Erythroblast (primary cell): ENCODE data around the gene CD46.

Experiments used
- DNase-seq, 2 experiments: peaks; one replicate each; lab custom pipeline; 2025; lab: John Stamatoyannopoulos, UW
- GATA1 ChIP-seq: IDR thresholded peaks from 2 replicates; pipeline ENCODE4 v1.6.1; 2011; ENCODE audit warnings: low read depth, mild to moderate bottlenecking, control low read depth, low read length, moderate library complexity
- POLR2A ChIP-seq: IDR thresholded peaks from 2 replicates; pipeline ENCODE4 v1.6.1; 2011; ENCODE audit warnings: mild to moderate bottlenecking, low read length

The CD46 gene

DNA sequence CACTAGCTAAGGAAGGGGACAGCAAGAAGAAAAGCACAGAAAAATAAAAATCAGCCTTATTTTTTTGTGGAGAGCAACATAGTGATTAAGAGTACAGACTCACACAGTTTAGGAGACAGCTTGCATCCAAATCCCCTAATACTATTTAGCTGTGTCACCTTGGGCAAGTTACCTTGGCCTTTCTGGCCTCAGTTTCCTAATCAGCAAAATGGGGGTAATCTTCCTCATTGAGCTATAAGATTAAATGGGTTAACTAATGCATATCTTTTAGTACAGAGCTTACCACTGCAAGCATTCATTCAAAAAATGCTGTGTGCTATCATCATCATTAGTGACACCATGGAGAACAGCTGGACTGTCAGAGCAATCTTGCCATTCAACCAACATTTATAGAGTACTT is 77.7 kb downstream of the CD46 start:
- no peak for TF ChIP-seq POLR2A
- TF ChIP-seq GATA1 = no peak
- no peak for DNase-seq

DNA sequence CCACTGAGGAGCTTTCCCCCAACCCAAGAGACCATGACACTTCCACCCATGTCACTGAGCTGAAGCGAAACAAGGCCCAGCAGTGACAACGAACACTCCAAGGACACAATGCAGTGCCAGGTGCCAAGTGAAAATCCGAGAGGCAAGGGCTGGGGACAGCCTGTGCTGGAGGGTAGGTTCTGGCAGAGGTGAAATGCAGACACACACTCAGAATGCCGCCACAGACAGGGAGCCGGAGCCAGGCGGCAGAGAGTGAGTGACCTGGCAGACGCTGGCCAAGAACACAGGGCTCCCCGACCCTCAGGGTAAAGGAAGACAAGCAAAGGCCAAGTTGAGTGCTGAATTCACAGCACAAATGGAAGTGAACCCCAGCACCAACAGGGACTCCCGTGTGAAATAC is 78.9 kb downstream of the CD46 start:
- no peak for DNase-seq
- no peak for TF ChIP-seq POLR2A

DNA sequence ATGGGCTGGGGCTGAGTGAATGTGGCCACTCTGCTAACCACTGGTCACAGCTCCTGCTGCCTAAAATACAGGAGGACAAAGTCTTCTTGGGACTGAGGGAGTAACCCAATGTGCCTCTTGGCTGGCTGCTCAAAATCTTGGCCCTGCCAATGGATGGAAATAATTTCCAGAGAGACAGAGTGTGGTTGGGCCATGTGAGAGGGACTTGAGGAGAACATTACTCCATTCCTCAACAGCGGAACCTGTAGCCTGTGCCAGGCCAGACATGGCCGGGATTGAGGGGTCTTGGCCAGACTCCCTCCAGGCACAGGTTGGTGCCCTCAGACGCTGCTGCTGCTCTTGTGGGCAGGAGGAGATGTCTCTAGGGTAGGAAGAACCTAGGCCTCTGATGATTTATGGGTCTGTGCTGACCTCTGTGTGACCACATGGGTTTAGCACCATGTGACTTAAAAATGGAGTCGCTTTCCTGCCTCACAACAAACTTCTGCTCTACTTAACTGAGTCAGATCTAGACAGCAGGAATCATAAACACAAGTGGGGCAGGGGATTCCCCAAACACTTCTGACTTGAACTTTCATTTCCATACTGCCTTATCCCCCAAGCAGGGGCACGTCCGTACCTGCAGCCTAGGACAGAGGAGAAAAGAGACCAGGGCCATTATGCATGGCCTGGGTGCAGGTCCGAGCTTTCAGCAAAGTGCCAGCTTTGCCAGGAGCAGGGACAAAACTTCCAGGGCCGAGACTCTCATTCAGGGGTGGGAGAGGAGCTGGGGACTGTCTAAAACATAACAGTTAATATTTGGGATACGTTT is 79.9 kb downstream of the CD46 start:
- TF ChIP-seq GATA1 = no peak
- TF ChIP-seq POLR2A = no peak
- DNase-seq = no peak

DNA sequence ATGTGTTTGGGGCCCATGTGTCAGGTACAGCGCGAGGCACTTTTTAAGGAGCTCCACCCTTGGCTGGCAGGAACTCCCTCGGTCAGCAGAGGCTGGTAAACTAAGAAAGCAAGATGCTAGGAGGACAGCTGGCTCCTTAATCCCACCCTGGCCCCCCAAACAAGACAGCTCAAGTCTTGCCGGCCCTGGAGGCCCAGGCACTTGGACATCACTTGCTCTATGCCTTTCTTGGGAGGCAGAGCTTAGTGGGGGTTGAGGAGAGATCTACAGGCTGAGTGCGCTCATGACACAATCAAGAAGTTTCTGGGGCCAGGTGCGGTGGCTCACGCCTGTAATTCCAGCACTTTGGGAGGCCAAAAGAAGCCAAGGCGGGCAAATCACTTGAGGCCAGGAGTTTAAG is 80.9 kb downstream of the CD46 start:
- DNase-seq = no peak
- no peak for TF ChIP-seq POLR2A
- TF ChIP-seq GATA1 = no peak

DNA sequence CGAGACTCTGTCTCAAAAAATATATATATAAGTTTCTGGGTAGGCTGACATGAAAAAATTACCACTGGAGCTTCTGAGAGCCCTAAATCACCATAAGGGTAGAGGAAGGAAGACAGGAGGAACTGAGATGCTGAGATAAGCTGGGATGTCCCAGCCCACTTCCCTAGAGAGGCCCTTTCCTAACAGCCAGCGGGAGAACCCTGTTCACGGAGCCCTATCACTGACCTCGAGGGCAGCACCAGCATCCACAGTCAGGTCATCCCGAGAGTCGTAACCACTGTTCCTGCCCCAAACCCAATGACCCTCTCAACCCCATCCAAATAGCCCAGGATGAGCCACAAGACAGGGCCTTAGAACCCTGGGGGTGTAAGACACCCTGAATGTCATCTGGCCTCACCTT is 81.5 kb downstream of the CD46 start:
- no peak for DNase-seq
- no peak for TF ChIP-seq GATA1
- TF ChIP-seq POLR2A = no peak

DNA sequence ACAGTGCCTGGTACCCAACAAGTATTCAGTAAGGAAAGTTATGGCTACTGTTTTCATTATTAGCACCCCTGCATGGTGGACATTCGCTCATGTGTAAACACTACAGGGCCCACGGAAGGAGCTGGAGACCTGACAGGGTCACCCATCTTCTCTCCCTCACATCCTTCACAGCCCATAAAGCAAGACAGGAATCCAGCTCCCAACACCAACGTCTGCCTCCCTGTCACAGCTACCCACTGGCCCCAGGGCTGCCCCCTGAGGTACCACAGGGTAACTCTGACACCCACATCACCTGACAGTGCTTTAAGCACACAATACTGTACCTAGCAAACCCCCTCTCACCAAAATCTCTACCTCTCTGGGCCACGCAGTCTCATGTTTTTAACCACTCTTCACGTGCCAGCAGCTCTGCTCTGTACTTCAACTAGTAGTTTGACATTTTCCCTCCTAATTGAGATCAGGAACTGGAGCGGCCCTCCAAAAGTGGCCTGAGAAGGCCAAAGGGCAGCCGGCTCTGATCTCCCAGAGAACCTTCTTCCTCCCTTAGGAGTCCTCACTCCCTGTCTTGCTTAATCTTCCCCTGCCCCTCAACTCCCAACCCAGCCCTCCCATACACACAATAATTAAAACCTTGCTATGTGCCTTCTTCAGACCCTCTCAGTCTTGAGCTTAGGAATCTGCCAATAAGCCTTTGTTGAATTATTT is 82.3 kb downstream of the CD46 start:
- TF ChIP-seq POLR2A (no peak), GATA1 (no peak)
- DNase-seq = no peak

DNA sequence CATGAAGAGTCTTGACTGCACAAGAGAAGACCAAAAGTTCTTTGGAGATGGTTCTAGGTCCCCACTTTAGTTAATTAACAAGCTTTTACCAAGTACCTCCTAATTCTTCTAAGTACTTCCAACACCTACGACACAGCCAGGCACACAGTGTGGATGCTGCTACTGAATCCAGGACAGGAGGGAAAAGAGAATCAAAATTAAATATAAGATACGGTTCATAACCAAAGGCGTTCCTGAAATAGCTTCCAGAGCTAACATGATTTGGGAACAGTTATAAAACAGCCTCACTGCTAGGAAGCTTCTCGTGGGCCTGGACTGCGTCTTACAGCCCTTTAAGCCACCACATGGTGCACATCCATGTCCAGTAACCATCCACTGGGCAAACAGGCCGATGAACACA is 84.1 kb downstream of the CD46 start:
- TF ChIP-seq POLR2A (no peak), GATA1 (no peak)
- DNase-seq = no peak

DNA sequence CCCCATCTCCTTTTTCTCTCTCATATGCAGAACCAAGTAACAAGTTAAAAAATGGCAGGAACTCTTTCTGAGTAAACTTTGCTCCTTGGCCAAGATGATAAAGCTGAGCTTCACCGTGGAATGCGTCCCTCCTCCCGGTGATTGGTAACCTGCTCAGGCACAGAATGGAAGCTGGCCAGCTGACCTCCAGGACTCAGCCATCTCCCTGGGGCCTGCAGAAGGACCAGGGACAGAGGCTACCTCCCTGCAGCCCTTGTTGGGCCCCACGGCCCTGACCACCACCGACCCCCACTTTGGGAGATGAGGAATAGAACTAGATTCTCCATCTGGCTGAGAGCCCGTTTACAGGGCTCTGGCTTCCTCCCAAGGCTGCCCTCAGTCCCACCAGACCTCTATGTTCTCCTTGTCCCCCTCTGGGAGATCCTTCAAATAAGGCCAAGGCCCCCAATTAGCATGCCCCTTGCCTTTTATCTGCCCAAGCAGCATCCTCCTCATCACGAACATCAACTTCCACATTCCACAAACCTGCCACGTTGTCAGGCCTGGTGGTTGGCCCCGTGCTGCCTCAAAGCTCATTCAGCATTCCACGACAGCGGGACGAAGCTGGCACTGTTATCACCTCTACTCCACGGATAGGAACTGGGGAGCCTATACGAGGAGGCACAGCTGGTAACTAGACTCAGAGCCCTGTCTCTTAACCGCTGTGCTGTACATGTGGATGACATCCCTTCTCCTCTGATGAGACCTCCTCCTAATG is 84.9 kb downstream of the CD46 start:
- DNase-seq = no peak
- TF ChIP-seq POLR2A = no peak
- no peak for TF ChIP-seq GATA1

DNA sequence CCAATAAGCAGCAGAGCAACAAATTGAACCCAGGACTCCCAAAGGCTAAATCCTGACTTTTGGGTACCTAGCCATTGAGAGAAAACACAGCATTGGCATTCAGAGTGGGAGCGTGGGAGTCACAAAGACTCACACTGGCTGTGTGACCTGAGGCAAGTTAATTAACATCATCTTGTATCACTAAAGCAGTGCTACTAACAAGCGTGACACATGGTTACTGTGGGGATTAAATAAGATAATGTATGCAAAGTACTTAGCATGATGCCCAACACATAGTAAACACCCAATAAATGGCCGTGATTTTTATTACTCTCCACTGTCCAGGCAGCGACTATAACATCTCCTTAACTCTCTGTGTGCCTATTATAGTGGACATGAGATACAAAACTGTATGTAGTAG is 85.8 kb downstream of the CD46 start:
- TF ChIP-seq POLR2A (no peak), GATA1 (no peak)
- DNase-seq = no peak

DNA sequence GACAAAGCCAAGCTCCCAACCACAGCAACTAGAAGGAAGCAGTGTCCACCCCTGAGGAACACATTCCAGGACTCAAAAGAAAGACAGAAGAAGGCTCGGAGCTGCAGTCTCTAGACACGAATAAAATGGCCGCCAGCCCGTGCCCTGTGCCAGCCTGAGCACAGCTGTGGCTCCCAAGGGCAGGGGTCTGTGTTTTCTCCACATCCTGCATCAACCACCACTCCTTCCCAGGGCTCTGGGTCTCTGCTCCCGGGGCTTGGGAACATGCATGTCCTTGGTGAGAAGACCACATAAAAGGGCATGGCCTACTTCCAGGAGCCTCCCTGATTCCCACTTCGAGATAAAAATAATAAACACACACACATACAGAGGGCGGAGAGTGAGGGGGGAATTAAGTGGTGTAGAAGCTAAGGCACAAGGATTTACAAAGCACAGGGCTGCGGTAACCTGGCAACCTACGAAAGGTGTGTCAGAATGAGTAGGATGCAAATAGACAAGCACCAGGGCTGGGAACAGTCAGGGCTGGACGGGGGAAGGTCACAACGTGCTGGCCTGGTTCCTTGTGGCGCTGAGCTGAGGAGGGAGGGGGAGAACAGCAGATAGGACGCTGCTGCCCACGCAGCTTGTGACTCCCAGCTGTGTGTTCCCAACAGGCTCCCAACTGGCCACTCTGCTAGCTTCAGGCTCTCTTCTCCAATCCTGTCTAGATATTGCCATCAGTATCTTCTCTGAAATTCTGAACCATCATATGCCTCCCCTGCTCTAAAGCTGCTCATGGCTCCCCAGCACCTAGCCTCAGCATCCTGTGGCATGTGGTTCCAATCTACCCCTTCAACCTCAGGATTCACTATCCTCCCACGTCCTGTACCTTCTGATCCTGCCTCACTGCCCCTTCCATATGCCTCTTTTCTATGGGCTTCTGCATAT is 86.6 kb downstream of the CD46 start:
- TF ChIP-seq GATA1 = no peak
- TF ChIP-seq POLR2A = no peak
- no peak for DNase-seq

DNA sequence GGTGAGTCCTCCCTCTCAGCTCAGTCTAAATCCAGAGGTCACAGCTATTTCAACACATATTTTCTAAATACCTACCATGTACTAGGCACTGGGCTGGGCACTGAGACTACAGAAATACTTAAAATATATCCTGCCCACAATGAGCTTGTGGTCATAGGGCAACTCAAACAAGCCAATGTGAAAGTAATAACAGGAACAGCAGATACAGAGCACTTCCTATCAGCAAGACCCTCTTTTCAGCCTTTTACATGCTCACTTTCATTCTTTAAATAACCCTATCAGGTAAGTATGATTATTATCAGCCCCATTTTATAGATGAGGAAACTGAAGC is 87.2 kb downstream of the CD46 start:
- TF ChIP-seq POLR2A (no peak), GATA1 (no peak)
- no peak for DNase-seq

DNA sequence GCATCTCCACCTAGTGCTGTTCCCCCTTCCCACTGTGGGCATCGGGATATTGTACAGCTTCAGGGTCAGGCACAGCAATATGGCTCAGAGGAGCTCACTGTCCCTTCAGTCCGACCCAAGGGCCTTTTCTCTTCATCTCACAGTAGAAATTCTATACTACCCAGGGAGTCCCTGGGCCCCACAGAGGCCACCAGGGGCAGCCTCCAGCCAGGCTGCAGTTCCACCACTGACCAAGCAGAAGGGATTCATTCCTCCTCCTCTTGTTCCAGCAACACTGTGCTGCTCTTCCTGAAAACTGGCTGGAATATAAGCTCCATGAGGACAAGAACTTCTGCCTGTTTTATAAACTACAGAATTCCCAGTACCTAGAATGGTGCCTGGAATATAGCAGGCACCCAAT is 88.5 kb downstream of the CD46 start:
- TF ChIP-seq POLR2A (no peak), GATA1 (no peak)
- no peak for DNase-seq

DNA sequence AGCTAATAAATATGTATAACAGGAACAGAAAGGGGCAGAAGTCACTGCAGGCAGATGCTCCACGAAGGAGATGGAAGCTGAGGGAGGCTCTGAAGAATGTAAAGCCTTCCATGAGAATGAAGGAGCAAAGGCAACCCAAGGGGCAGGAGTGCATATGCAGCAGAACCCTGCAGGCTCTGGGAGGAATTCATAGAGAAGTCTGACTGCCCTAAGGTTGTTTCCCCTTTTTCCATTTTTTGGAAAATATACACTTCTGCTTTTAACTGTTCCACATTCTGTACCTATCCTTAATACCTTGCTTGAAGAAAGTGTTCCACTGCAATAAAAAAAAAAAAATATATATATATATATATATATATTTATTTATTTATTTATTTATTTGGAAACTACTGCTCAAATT is 89.4 kb downstream of the CD46 start:
- DNase-seq = no peak

DNA sequence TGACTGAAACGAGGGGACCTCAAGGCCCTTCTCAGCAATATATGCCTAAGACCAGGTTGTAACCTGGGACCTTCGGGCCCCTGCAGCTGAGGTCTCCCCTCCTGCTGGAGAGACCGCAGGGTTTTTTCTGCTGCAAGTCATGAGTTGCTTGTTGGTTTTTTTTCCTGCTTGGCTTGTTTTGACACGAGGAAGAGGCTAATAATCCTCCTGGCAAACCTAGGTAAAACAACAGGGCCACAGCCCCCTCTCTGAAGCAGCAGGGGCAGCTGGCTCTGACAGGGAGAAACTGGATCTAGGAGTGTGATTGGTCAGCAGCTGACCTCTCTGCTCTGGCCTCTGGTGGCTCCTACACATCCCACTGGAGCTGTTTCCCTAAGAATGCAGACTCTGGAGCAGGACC is 90.0 kb downstream of the CD46 start:
- DNase-seq = no peak
- no peak for TF ChIP-seq POLR2A
- no peak for TF ChIP-seq GATA1

More for the DNA sequence above, 89.4 kb downstream of the CD46 start:
- TF ChIP-seq POLR2A = no peak
- no peak for TF ChIP-seq GATA1

DNA sequence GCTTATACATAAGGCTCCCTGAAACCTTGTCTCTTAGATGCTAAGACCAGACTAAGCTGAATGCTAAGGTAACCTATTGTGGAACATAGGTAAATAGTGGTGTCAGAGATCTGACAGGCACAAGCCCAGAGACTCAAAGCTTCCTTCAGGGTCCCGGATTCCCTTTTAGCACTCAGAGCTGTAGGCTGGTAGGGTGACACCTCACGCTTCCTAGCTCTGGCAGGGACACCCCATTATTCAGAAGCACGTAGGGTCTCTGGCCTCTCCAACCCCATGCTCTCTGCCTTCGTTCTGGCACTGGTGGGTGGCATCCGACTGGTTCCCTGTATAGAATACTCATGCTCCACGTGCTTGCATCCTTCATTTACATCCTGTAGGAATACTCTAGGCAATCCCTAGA is 90.7 kb downstream of the CD46 start:
- no peak for DNase-seq
- TF ChIP-seq POLR2A = no peak
- no peak for TF ChIP-seq GATA1
